ENCODE results near the gene BBIP1. TPM values are rescaled to one million over a fixed set of nuclear protein-coding genes. Genes with fewer than 3 reads are reported as not detected.

Gene BBIP1
- total RNA-seq, 1 donor from 2014 or later: 33.6 TPM

- DNase-seq (ENCODE audit: low read depth, low spot score): no peak
- H3K4me3 Mint-ChIP-seq: no peak overlapping the region
- H3K27ac Mint-ChIP-seq (ENCODE audit: unreplicated experiment): no peak overlapping the region
- no peak for TF ChIP-seq CTCF (conservative IDR thresholded peaks at IDR 0.05)
- H3K9me3 Mint-ChIP-seq: no peaks in the 10 kb centered on the region
- no peaks in the 10 kb centered on the region for H3K36me3 Mint-ChIP-seq (ENCODE audit: low read depth)
- no peaks in the 10 kb centered on the region for H3K27me3 Mint-ChIP-seq (ENCODE audit: low read depth)
- H3K4me1 Mint-ChIP-seq: no peaks in the 10 kb centered on the region
These were observed 26.2 kb downstream of the BBIP1 start for GRCh38 chr10:110892602-110893288.

- DNase-seq (ENCODE audit: low read depth, low spot score): no peak
- no peak overlapping the region for H3K4me3 Mint-ChIP-seq
- H3K27me3 Mint-ChIP-seq (ENCODE audit: low read depth): no peaks in the 10 kb centered on the region
- H3K36me3 Mint-ChIP-seq (ENCODE audit: low read depth): no peaks in the 10 kb centered on the region
- H3K27ac Mint-ChIP-seq (ENCODE audit: unreplicated experiment): no peak overlapping the region
- H3K4me1 Mint-ChIP-seq: no peaks in the 10 kb centered on the region
- no peak for TF ChIP-seq CTCF (conservative IDR thresholded peaks at IDR 0.05)
- no peaks in the 10 kb centered on the region for H3K9me3 Mint-ChIP-seq
These were observed 31.4 kb downstream of the BBIP1 start for GRCh38 chr10:110887560-110887959.

GRCh38 chr10:110885932-110886674, 32.9 kb downstream of the BBIP1 start:
- H3K27ac Mint-ChIP-seq (ENCODE audit: unreplicated experiment): no peak overlapping the region
- no peak for TF ChIP-seq CTCF (conservative IDR thresholded peaks at IDR 0.05)
- no peaks in the 10 kb centered on the region for H3K27me3 Mint-ChIP-seq (ENCODE audit: low read depth)
- H3K9me3 Mint-ChIP-seq: no peaks in the 10 kb centered on the region
- DNase-seq (ENCODE audit: low read depth, low spot score): no peak
- no peaks in the 10 kb centered on the region for H3K4me1 Mint-ChIP-seq
- no peak overlapping the region for H3K4me3 Mint-ChIP-seq
- H3K36me3 Mint-ChIP-seq (ENCODE audit: low read depth): no peaks in the 10 kb centered on the region

- H3K4me1 Mint-ChIP-seq: no peaks in the 10 kb centered on the region
- no peaks in the 10 kb centered on the region for H3K9me3 Mint-ChIP-seq
- no peak for TF ChIP-seq CTCF (conservative IDR thresholded peaks at IDR 0.05)
- no peaks in the 10 kb centered on the region for H3K27me3 Mint-ChIP-seq (ENCODE audit: low read depth)
- no peak for DNase-seq (ENCODE audit: low read depth, low spot score)
- no peak overlapping the region for H3K27ac Mint-ChIP-seq (ENCODE audit: unreplicated experiment)
- H3K4me3 Mint-ChIP-seq: no peak overlapping the region
- H3K36me3 Mint-ChIP-seq (ENCODE audit: low read depth): no peaks in the 10 kb centered on the region
These were observed 35.1 kb downstream of the BBIP1 start for GRCh38 chr10:110883924-110884323.

GRCh38 chr10:110881905-110882304, 37.1 kb downstream of the BBIP1 start:
- Mint-ChIP-seq H3K36me3 (ENCODE audit: low read depth) (no peaks in the 10 kb centered on the region), H3K4me3 (no peak overlapping the region), H3K9me3 (no peaks in the 10 kb centered on the region), H3K27me3 (ENCODE audit: low read depth) (no peaks in the 10 kb centered on the region), H3K4me1 (no peaks in the 10 kb centered on the region), H3K27ac (ENCODE audit: unreplicated experiment) (no peak overlapping the region)
- TF ChIP-seq CTCF (conservative IDR thresholded peaks at IDR 0.05): no peak
- no peak for DNase-seq (ENCODE audit: low read depth, low spot score)
